GM12878 (cell line): ENCODE data around the gene PRPSAP1. TPM values are rescaled to one million over a fixed set of nuclear protein-coding genes. Genes with fewer than 3 reads are reported as not detected.
A peak's percentile ranks its signal among the peaks of the same experiment; 100 is the strongest.

Experiments
- BCL11A ChIP-seq: IDR thresholded peaks from 2 replicates; pipeline ENCODE4 v1.6.1; 2011; ENCODE audit warnings: low read depth, low read length
- BMI1 ChIP-seq: fragments of 450-650 bp; IDR thresholded peaks from 2 replicates; pipeline ENCODE4 v1.6.1; 2016; ENCODE audit warnings: mild to moderate bottlenecking, moderate library complexity, borderline replicate concordance
- CBX5 ChIP-seq: sonication (generic); IDR thresholded peaks from 2 replicates; pipeline ENCODE4 v1.6.1; 2016; ENCODE audit warnings: low read depth, moderate library complexity, mild to moderate bottlenecking, inconsistent platforms
- CHD2 ChIP-seq: IDR thresholded peaks from 2 replicates; pipeline ENCODE4 v1.6.1; 2011; ENCODE audit warnings: low read depth, low read length, improper control_type of control experiment, borderline replicate concordance
- CHD4 ChIP-seq: fragments of 200-600 bp; sonication (generic); IDR thresholded peaks from 2 replicates; pipeline ENCODE4 v1.6.1; 2016; ENCODE audit warnings: mild to moderate bottlenecking
- EGR1 ChIP-seq, 2 experiments: IDR thresholded peaks; 1 replicate in 1 of 2; 2 replicates in 1 of 2; pipeline ENCODE4 v1.6.1; 2011 to 2012; ENCODE audit warnings: low read depth in 2 of 2, low read length in 2 of 2, borderline replicate concordance in 1 of 2, mild to moderate bottlenecking in 1 of 2, moderate library complexity in 1 of 2
- FOS ChIP-seq: IDR thresholded peaks from 3 replicates; pipeline ENCODE4 v1.6.1; 2011; ENCODE audit warnings: borderline replicate concordance; ENCODE audit not compliant: insufficient read length; ENCODE audit errors: extremely low read depth
- FOXM1 ChIP-seq: IDR thresholded peaks from 2 replicates; pipeline ENCODE4 v1.6.1; 2012; ENCODE audit warnings: low read depth, mild to moderate bottlenecking, inconsistent platforms, low read length, moderate library complexity
- HDAC6 ChIP-seq: fragments of 200-600 bp; sonication (generic); IDR thresholded peaks from one replicate; pipeline ENCODE4 v1.8.0; 2017; ENCODE audit warnings: antibody characterized with exemption; ENCODE audit not compliant: unreplicated experiment
- IKZF1 ChIP-seq: fragments of 450-650 bp; conservative IDR thresholded peaks from 2 replicates; pipeline ENCODE4 v1.6.1; 2017; ENCODE audit warnings: antibody characterized with exemption, mild to moderate bottlenecking
- IRF4 ChIP-seq: IDR thresholded peaks from 2 replicates; pipeline ENCODE4 v1.6.1; 2011; ENCODE audit warnings: low read depth, low read length
- JUNB ChIP-seq: IDR thresholded peaks from 2 replicates; pipeline ENCODE4 v1.6.1; 2016; ENCODE audit warnings: antibody characterized with exemption, mild to moderate bottlenecking
- KDM1A ChIP-seq: fragments of 200-600 bp; sonication (generic); IDR thresholded peaks from 2 replicates; pipeline ENCODE4 v1.6.1; 2016; ENCODE audit warnings: borderline replicate concordance
- LARP7 ChIP-seq: fragments of 450-650 bp; IDR thresholded peaks from 2 replicates; pipeline ENCODE4 v1.6.1; 2017; ENCODE audit warnings: mild to moderate bottlenecking
- MEF2A ChIP-seq: IDR thresholded peaks from 2 replicates; pipeline ENCODE4 v1.6.1; 2011; ENCODE audit warnings: low read depth, mild to moderate bottlenecking, low read length, moderate library complexity; ENCODE audit not compliant: insufficient read depth
- NFIC ChIP-seq: IDR thresholded peaks from 2 replicates; pipeline ENCODE4 v1.6.1; 2012; ENCODE audit warnings: low read depth, mild to moderate bottlenecking, inconsistent platforms, low read length, moderate library complexity
- NR2C1 ChIP-seq: fragments of 450-650 bp; IDR thresholded peaks from 2 replicates; pipeline ENCODE4 v1.6.1; 2017; ENCODE audit warnings: antibody characterized with exemption, mild to moderate bottlenecking, moderate library complexity
- PAX8 ChIP-seq: fragments of 450-650 bp; IDR thresholded peaks from 2 replicates; pipeline ENCODE4 v1.6.1; 2017; ENCODE audit warnings: mild to moderate bottlenecking, moderate library complexity
- PML ChIP-seq: IDR thresholded peaks from 2 replicates; pipeline ENCODE4 v1.6.1; 2012; ENCODE audit warnings: low read length, inconsistent platforms
- POLR2A ChIP-seq: IDR thresholded peaks from 2 replicates; pipeline ENCODE4 v1.6.1; 2011; ENCODE audit warnings: low read depth, mild to moderate bottlenecking, low read length
- POLR2AphosphoS5 ChIP-seq: IDR thresholded peaks from 2 replicates; pipeline ENCODE4 v1.6.1; 2011; ENCODE audit warnings: mild to moderate bottlenecking, low read length, inconsistent platforms
- RAD51 ChIP-seq: fragments of 450-650 bp; IDR thresholded peaks from 2 replicates; pipeline ENCODE4 v1.6.1; 2016; ENCODE audit warnings: moderate library complexity, mild to moderate bottlenecking, inconsistent platforms
- SMC3 ChIP-seq: IDR thresholded peaks from 2 replicates; pipeline ENCODE4 v1.6.1; 2011; ENCODE audit warnings: low read length, improper control_type of control experiment, borderline replicate concordance
- SPI1 ChIP-seq: IDR thresholded peaks from 2 replicates; pipeline ENCODE4 v1.6.1; 2011; ENCODE audit warnings: low read depth, mild to moderate bottlenecking, low read length, moderate library complexity, borderline replicate concordance; ENCODE audit not compliant: insufficient read depth
- SREBF2 ChIP-seq: IDR thresholded peaks from 2 replicates; pipeline ENCODE4 v1.6.1; 2012; ENCODE audit warnings: mild to moderate bottlenecking, low read length
- STAT1 ChIP-seq: fragments of 450-650 bp; conservative IDR thresholded peaks from 2 replicates; pipeline ENCODE4 v1.6.1; 2014; ENCODE audit warnings: antibody characterized with exemption, mild to moderate bottlenecking
- SUPT20H ChIP-seq: IDR thresholded peaks from 2 replicates; pipeline ENCODE4 v1.6.1; 2011; ENCODE audit warnings: low read depth, mild to moderate bottlenecking, low read length, moderate library complexity, borderline replicate concordance; ENCODE audit not compliant: control insufficient read depth
- WRNIP1 ChIP-seq: IDR thresholded peaks from 2 replicates; pipeline ENCODE4 v1.6.1; 2011; ENCODE audit warnings: low read depth, low read length, improper control_type of control experiment, borderline replicate concordance
- polyA plus RNA-seq, 11 experiments: library from polyadenylated mRNA; depleted of rRNA in 4 of 11; unstranded in 6 of 11; stranded (reverse) in 5 of 11; fragments of >200 nt; fragmentation: Nextera tagmentation in 4 of 11; fragmentation: Illumina TruSeq in 1 of 11; extraction: Ambion mirVana in 4 of 11; extraction: Trizol in 1 of 11; gene quantifications; 1 replicate in 1 of 11; 2 replicates in 10 of 11; pipeline versions ENCODE4 v1.2.1 to v1.2.3, GENCODE V29; 2011 to 2016; ENCODE audit warnings: inconsistent platforms in 2 of 11, missing spikeins in 2 of 11, low read depth in 1 of 11
- total RNA-seq, 4 experiments: library from RNA; depleted of rRNA in 3 of 4; stranded (reverse); fragments of >200 nt in 3 of 4; fragmentation: Illumina TruSeq in 1 of 4; extraction: Trizol in 1 of 4; gene quantifications; 2 replicates each; pipeline versions ENCODE4 v1.2.1 to v1.2.3, GENCODE V29; 2013 to 2021
- TF ChIP-seq, protein P1 (sequence below): IDR thresholded peaks from 2 replicates; pipeline ENCODE4 v1.6.1; 2011; ENCODE audit warnings: low read depth, mild to moderate bottlenecking, low read length, moderate library complexity, borderline replicate concordance; ENCODE audit errors: extremely low read depth
- TF ChIP-seq, protein P2 (sequence below): IDR thresholded peaks from 2 replicates; pipeline ENCODE4 v1.6.1; 2011; ENCODE audit warnings: low read depth, low read length, improper control_type of control experiment, borderline replicate concordance
- TF ChIP-seq, protein P3 (sequence below): fragments of 150-350 bp; IDR thresholded peaks from 2 replicates; pipeline ENCODE4 v1.6.1; 2014; ENCODE audit warnings: mild to moderate bottlenecking, low read depth, low read length

The PRPSAP1 gene
- total and polyA plus RNA-seq, 10 of the 15 experiments (the other 5 are each of a cell fraction or from before 2014, with no cell fraction given), result 15.8 to 84.2 (median 44.2) TPM

DNA sequence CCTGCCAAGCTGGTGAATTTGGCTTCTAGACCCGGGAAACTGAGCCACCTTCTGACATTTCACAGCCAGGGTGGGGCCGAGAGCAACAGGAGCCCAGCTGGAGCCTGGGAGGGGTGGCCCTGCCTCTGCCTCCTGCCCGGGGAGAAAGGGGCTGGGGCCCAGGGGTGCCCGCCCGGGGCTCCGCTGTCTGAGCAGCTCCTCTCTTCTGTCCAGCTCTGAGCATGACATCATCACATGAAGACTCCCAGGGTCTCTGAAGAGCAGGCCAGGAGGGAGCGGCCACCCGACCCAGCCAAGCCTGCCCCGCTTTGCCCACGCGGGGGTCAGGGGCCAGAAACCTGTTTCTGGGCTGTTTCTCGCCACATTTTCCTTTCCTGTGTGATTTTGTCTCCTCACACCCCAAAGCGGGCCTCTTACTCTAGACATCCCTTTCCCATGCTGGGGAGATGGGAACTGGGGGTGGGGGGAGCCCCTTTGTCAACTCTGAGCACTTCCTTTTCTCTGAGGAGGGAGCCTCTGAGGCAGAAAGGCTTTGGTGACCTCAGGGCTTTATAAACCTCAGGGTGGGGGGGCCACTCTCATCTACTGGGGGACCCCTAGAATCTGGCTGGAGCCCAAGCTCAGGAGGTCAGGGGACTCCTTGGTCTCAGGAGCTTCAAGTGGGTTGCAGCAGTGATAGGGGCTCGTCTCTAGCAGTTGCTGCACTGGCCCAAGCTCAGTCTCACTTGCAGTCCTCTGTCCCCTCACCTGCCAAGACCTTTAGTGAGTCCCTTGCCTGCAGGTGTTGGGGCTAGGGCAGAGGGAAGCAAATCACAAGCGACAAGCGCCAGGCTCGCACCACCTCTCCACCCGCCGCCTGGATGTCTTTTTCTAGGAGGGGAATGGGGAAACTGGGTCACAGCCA is 80.9 kb downstream of the PRPSAP1 start (continued):
- TF ChIP-seq SMC3 (no peak), NFIC (no peak), STAT1 (no peak), FOS (no peak), WRNIP1 (no peak), PAX8 (no peak), KDM1A (no peak), NR2C1 (no peak; the same call in 1 of the 2 replicates), HDAC6 (no peak), MEF2A (0 out of 2 replicates have a peak, but pooled peaks have one; percentile 48), POLR2A (peak; percentile 71), POLR2AphosphoS5 (peak; percentile 6; the same call in 1 of the 2 replicates), EGR1 (IDR thresholded peaks at IDR 0.05; ENCODE audit: borderline replicate concordance in 1 of 2, low read depth in 2 of 2, low read length in 2 of 2) (peak in 1 of 2 experiments; percentile 97; a peak in 2 of 3 replicates), JUNB (no peak), PML (no peak), LARP7 (no peak; the same call in 1 of the 2 replicates), BCL11A (0 out of 2 replicates have a peak, but pooled peaks have one; percentile 10), CHD2 (0 out of 2 replicates have a peak, but pooled peaks have one; percentile 36), CBX5 (no peak), SUPT20H (no peak), RAD51 (no peak), FOXM1 (no peak), BMI1 (no peak), IKZF1 (peak; percentile 90), SREBF2 (no peak), SPI1 (peak; percentile 83), CHD4 (no peak), IRF4 (no peak)
- TF ChIP-seq, protein P1, sequence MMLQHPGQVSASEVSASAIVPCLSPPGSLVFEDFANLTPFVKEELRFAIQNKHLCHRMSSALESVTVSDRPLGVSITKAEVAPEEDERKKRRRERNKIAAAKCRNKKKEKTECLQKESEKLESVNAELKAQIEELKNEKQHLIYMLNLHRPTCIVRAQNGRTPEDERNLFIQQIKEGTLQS, result no peak
- TF ChIP-seq, protein P2, sequence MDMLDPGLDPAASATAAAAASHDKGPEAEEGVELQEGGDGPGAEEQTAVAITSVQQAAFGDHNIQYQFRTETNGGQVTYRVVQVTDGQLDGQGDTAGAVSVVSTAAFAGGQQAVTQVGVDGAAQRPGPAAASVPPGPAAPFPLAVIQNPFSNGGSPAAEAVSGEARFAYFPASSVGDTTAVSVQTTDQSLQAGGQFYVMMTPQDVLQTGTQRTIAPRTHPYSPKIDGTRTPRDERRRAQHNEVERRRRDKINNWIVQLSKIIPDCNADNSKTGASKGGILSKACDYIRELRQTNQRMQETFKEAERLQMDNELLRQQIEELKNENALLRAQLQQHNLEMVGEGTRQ, result no peak
- TF ChIP-seq, protein P3, sequence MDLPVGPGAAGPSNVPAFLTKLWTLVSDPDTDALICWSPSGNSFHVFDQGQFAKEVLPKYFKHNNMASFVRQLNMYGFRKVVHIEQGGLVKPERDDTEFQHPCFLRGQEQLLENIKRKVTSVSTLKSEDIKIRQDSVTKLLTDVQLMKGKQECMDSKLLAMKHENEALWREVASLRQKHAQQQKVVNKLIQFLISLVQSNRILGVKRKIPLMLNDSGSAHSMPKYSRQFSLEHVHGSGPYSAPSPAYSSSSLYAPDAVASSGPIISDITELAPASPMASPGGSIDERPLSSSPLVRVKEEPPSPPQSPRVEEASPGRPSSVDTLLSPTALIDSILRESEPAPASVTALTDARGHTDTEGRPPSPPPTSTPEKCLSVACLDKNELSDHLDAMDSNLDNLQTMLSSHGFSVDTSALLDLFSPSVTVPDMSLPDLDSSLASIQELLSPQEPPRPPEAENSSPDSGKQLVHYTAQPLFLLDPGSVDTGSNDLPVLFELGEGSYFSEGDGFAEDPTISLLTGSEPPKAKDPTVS, result no peak
